Stomach (tissue), 9 donors: Measurements from ENCODE around the gene KMT2E. TPM values are rescaled to one million over a fixed set of nuclear protein-coding genes. Genes with fewer than 3 reads are reported as not detected.

Experiments used
- DNase-seq, 2 donors: peaks; one replicate each; pipeline versions ENCODE4 v3.0.0 to v3.0.0-alpha.2; 2013 to 2019
- H3K27ac ChIP-seq, 5 donors: fragments of 200-600 bp in 4 of 5; sonication (generic) in 4 of 5; one replicate each; pipeline ENCODE4 v1.5.1; 2013 to 2019; ENCODE audit warnings: mild to moderate bottlenecking in 1 of 5, moderate library complexity in 1 of 5
- H3K27me3 ChIP-seq, 3 donors: fragments of 200-600 bp; sonication (generic); one replicate each; pipeline ENCODE4 v1.5.1; 2017 to 2019; ENCODE audit warnings: mixed run types in 1 of 3
- H3K36me3 ChIP-seq, 4 donors: fragments of 200-600 bp; sonication (generic); 1 replicate in 3 of 4; 2 replicates in 1 of 4; pipeline ENCODE4 v1.5.1; 2016 to 2019
- H3K4me1 ChIP-seq, 4 donors: fragments of 200-600 bp; sonication (generic); one replicate each; pipeline ENCODE4 v1.5.1; 2016 to 2019
- H3K4me3 ChIP-seq, 4 donors: fragments of 200-600 bp; sonication (generic) in 3 of 4; one replicate each; pipeline ENCODE4 v1.5.1; 2016 to 2019; ENCODE audit warnings: mild to moderate bottlenecking in 1 of 4
- H3K9me3 ChIP-seq, 4 donors: fragments of 200-600 bp; sonication (generic); one replicate each; pipeline ENCODE4 v1.5.1; 2016 to 2019
- EP300 ChIP-seq: sonication (generic); formaldehyde crosslinking; IDR thresholded peaks from one replicate; pipeline ENCODE4 v1.6.1; 2017; ENCODE audit warnings: antibody characterized with exemption
- POLR2A ChIP-seq, 4 donors: fragments of 450-650 bp; IDR thresholded peaks; one replicate each; pipeline ENCODE4 v1.6.1; 2016; ENCODE audit warnings: antibody characterized with exemption in 4 of 4, control low read depth in 2 of 4, mild to moderate bottlenecking in 1 of 4, moderate library complexity in 1 of 4
- POLR2AphosphoS5 ChIP-seq, 3 donors: sonication (generic); formaldehyde crosslinking; IDR thresholded peaks; one replicate each; pipeline ENCODE4 v1.6.1; 2016; ENCODE audit warnings: antibody characterized with exemption in 3 of 3
- WGBS, 5 donors: extraction: QIAGEN DNeasy Blood & Tissue Kit in 3 of 5; methylation state at CpG; one replicate each; pipeline versions ENCODE4 v1.1.5 to v1.1.7; 2013 to 2018; 5-methylcytosine and 5-hydroxymethylcytosine counted together
- intact Hi-C: fragments of 100-400 bp; cut with DNase I; formaldehyde crosslinking; loops from one replicate; pipeline ENCODE4 v1.15.1; 2023; ENCODE audit warnings: low total_unique reads
- polyA plus RNA-seq, 3 donors: library from polyadenylated mRNA; stranded (reverse); fragments of 200-250 nt; gene quantifications; one replicate each; pipeline ENCODE4 v1.2.3, GENCODE V29; 2013
- total RNA-seq, 5 donors: library from RNA; depleted of rRNA; stranded (reverse); fragments of >200 nt; gene quantifications; one replicate each; pipeline versions ENCODE4 v1.1.0 to v1.2.3, GENCODE V29; 2014 to 2016
- TF ChIP-seq, protein P1 (sequence below), 7 experiments: fragments of 450-650 bp in 4 of 7; fragments of 200-600 bp in 3 of 7; sonication (generic) in 3 of 7; IDR thresholded peaks; one replicate each; pipeline ENCODE4 v1.5.1; 2016 to 2019; ENCODE audit warnings: antibody characterized with exemption in 7 of 7, control low read depth in 2 of 7, mild to moderate bottlenecking in 1 of 7
- donor health status: healthy with polysubstance abuse.
- donor health status: Bipolar disorder and iron deficiency.
- donor health status: healthy.

KMT2E gene
- total and polyA plus RNA-seq, 8 donors: 9.4 to 330 (median 67.7) TPM

DNA sequence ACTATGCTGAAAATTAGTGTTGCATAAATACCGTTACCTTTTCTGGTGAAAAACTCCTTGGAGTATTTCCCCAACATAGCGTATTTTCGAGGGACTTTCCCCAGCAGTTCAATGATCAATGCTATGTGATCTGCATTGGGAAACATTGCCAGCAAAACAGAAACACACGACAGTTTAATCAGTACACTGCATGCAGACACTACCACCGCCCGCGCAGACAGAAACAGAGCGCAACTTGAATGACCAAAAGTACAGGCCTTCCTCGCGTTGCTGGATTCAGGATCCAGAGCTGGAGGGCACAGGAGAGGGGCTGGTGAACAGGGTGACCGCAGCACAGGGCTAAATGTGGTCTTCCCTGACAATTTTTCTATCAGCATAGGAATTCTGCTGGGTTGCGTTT is 111.7 kb downstream of the KMT2E start:
- intact Hi-C loops: no loop called here
- no peak for DNase-seq
- Histone ChIP-seq H3K4me3 (no peak overlapping the region), H3K27me3 (no peaks in the 10 kb centered on the region), H3K27ac (no peak overlapping the region), H3K9me3 (no peaks in the 10 kb centered on the region), H3K36me3 (peaks cover 13 to 66% (median 39%) of the 10 kb centered on the region in 4 donors), H3K4me1 (peaks cover 0 to 5% (median 0%) of the 10 kb centered on the region in 4 donors)
- TF ChIP-seq POLR2AphosphoS5 (IDR thresholded peaks at IDR 0.05): no peak
- TF ChIP-seq, protein P1, sequence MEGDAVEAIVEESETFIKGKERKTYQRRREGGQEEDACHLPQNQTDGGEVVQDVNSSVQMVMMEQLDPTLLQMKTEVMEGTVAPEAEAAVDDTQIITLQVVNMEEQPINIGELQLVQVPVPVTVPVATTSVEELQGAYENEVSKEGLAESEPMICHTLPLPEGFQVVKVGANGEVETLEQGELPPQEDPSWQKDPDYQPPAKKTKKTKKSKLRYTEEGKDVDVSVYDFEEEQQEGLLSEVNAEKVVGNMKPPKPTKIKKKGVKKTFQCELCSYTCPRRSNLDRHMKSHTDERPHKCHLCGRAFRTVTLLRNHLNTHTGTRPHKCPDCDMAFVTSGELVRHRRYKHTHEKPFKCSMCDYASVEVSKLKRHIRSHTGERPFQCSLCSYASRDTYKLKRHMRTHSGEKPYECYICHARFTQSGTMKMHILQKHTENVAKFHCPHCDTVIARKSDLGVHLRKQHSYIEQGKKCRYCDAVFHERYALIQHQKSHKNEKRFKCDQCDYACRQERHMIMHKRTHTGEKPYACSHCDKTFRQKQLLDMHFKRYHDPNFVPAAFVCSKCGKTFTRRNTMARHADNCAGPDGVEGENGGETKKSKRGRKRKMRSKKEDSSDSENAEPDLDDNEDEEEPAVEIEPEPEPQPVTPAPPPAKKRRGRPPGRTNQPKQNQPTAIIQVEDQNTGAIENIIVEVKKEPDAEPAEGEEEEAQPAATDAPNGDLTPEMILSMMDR (IDR thresholded peaks at IDR 0.05): no peak
- TF ChIP-seq POLR2A (IDR thresholded peaks at IDR 0.05): no peak
- TF ChIP-seq EP300: no peak
- WGBS, 5 donors: 91 to 95% (median 94%) methylated on average over 12 of the region's 12 CpGs

DNA sequence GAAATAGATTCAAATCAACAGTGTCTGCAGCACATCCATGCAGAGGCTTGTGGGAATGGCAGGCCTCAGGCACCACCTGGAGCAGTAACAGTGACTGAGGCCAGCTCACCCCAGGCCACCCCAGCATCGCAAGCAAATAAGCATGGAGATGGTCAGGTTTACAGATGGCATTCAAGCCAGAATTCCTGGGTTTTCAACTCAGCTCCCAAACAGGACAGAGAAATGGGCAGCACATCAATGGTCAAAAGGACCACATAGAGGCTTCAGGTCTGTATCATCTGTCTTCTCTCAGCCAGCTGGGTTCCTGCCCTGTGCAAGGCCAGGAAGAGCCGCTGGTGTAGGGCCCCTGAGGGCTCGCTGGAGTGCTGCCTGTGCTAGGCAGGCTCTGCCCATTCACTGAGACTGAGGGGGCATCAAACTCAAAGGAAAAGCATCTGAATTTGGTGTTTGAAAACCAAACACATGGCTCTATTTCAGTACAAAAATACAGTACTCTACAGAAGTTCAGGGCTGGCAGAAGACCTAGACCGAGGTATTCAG is 112.5 kb downstream of the KMT2E start:
- WGBS, 5 donors: 90 to 95% (median 94%) methylated on average over 4 of the region's 4 CpGs
- no peak overlapping the region for H3K4me3 ChIP-seq
- TF ChIP-seq POLR2AphosphoS5 (IDR thresholded peaks at IDR 0.05): no peak
- TF ChIP-seq, protein P1 (IDR thresholded peaks at IDR 0.05): no peak
- TF ChIP-seq EP300: no peak
- no peaks in the 10 kb centered on the region for H3K27me3 ChIP-seq
- H3K27ac ChIP-seq: no peak overlapping the region
- intact Hi-C loops: no loop called here
- H3K36me3 ChIP-seq: peaks cover 13 to 64% (median 43%) of the 10 kb centered on the region in 4 donors
- no peaks in the 10 kb centered on the region for H3K9me3 ChIP-seq
- H3K4me1 ChIP-seq: peaks cover 0 to 5% (median 0%) of the 10 kb centered on the region in 4 donors
- no peak for DNase-seq

DNA sequence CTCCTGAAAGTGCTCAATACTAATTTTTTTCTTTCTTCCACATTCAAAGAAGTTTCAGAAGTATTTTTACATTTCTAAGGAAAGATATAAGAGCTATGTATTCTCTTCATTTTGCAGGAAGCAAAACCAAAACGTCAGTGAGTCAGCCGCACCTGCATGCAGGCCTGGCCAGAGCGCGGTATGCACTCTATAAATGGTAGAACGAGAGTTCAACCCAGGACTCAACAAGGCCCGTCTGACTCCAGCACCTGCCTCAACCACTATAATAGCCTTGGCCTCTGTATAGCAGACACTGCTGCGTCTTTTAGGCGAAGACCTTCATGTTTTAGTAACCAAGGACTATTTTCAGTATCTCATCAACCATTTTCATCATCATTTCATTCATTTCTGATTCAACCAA is 113.2 kb downstream of the KMT2E start:
- DNase-seq: no peak
- WGBS, 5 donors: 70 to 90% (median 87%) methylated on average over 8 of the region's 8 CpGs
- Histone ChIP-seq H3K9me3 (no peaks in the 10 kb centered on the region), H3K27ac (no peak overlapping the region), H3K4me3 (no peak overlapping the region), H3K27me3 (no peaks in the 10 kb centered on the region), H3K4me1 (peaks cover 0 to 5% (median 0%) of the 10 kb centered on the region in 4 donors), H3K36me3 (peaks cover 18 to 70% (median 50%) of the 10 kb centered on the region in 4 donors)
- TF ChIP-seq, protein P1 (IDR thresholded peaks at IDR 0.05): no peak
- TF ChIP-seq POLR2A (IDR thresholded peaks at IDR 0.05): no peak
- no peak for TF ChIP-seq POLR2AphosphoS5 (IDR thresholded peaks at IDR 0.05)
- no peak for TF ChIP-seq EP300
- intact Hi-C loops: no loop called here

DNA sequence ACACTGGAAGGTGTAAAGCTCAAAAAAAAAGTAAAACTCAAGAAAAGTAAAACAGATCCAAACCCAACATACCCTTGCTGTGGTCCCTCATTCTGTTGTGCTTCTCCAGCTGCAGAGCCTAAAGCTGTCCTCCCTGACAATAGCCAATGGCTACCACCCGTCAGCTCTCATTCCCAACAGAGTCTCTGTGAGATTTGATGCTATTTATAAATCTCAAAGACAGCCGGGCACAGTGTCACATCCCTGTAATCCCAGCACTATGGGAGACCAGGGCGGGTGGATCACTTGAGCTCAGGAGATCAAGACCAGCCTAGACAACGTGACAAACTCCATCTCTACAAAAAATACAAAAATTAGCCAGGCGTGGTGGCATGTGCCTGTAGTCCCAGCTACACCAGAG is 116.0 kb downstream of the KMT2E start:
- H3K9me3 ChIP-seq: no peaks in the 10 kb centered on the region
- WGBS, 5 donors: 89 to 95% (median 91%) methylated on average over 5 of the region's 5 CpGs
- intact Hi-C loops: no loop called here

More for the DNA sequence above, 116.0 kb downstream of the KMT2E start:
- DNase-seq: no peak
- Histone ChIP-seq H3K4me1 (peaks cover 0 to 3% (median 0%) of the 10 kb centered on the region in 4 donors), H3K27ac (no peak overlapping the region), H3K4me3 (no peak overlapping the region), H3K27me3 (no peaks in the 10 kb centered on the region), H3K36me3 (peaks cover 23 to 82% (median 51%) of the 10 kb centered on the region in 4 donors)
- TF ChIP-seq POLR2AphosphoS5 (IDR thresholded peaks at IDR 0.05): no peak
- TF ChIP-seq POLR2A (IDR thresholded peaks at IDR 0.05): no peak
- no peak for TF ChIP-seq EP300
- TF ChIP-seq, protein P1 (IDR thresholded peaks at IDR 0.05): no peak
